Stimulated activated CD8-positive, alpha-beta memory T cell treated with anti-CD3 and anti-CD28 coated beads, Interleukin-2, amount 100 ng/mL, for 48 hours (primary cell): ENCODE data around the gene LRRC4B.
"Not testable (repeated sequence)": the region's sequence is repeated elsewhere in the genome, so short reads cannot be mapped to it uniquely, and the experiment has no call there.

ENCODE experiments used
- DNase-seq, 2 donors: peaks; one replicate each; pipeline ENCODE4 v3.0.0-alpha.2; 2020; ENCODE audit warnings: low read depth in 2 of 2

LRRC4B gene

GRCh38 chr19:50567882-50568727 is at the start of gene LRRC4B:
Gene LRRC4B, minus strand, starts transcription at chr19:50568435. Its CDS starts 19,597 bp downstream, at chr19:50548838.
- DNase-seq = no peak

- DNase-seq = not testable (repeated sequence)
These were observed 44.5 kb upstream of the LRRC4B start for GRCh38 chr19:50612504-50613404.

- peak; percentile 82 to 88 for DNase-seq
These were observed 39.9 kb upstream of the LRRC4B start for GRCh38 chr19:50607874-50608785.

GRCh38 chr19:50607388-50607787 is 39.2 kb upstream of the LRRC4B start:
- DNase-seq = no peak

GRCh38 chr19:50606059-50606836 is 38.0 kb upstream of the LRRC4B start:
- not testable (repeated sequence) for DNase-seq

- DNase-seq = peak in 1 of 2 donors; percentile 10
These were observed 36.2 kb upstream of the LRRC4B start for GRCh38 chr19:50604264-50605073.

GRCh38 chr19:50602935-50603334 is 34.7 kb upstream of the LRRC4B start:
- DNase-seq = no peak

- no peak for DNase-seq
These were observed 34.3 kb upstream of the LRRC4B start for GRCh38 chr19:50602496-50602895.

GRCh38 chr19:50602089-50602422 is 33.8 kb upstream of the LRRC4B start:
- DNase-seq = no peak

- no peak for DNase-seq
These were observed 33.3 kb upstream of the LRRC4B start for GRCh38 chr19:50601407-50602088.

- no peak for DNase-seq
These were observed 31.2 kb upstream of the LRRC4B start for GRCh38 chr19:50599427-50599826.

GRCh38 chr19:50590191-50590590 is 22.0 kb upstream of the LRRC4B start:
- DNase-seq = no peak

GRCh38 chr19:50581795-50582660 is 13.8 kb upstream of the LRRC4B start:
- not testable (repeated sequence) for DNase-seq

GRCh38 chr19:50580970-50581634 is 12.9 kb upstream of the LRRC4B start:
- DNase-seq = no peak

- DNase-seq = no peak
These were observed 12.0 kb upstream of the LRRC4B start for GRCh38 chr19:50580240-50580639.

- DNase-seq = not testable (repeated sequence)
These were observed 8.5 kb upstream of the LRRC4B start for GRCh38 chr19:50576769-50577168.

- no peak for DNase-seq
These were observed 5.7 kb upstream of the LRRC4B start for GRCh38 chr19:50573741-50574461.
